Measurements from ENCODE around the gene GPRIN3. TPM values are rescaled to one million over a fixed set of nuclear protein-coding genes. Genes with fewer than 3 reads are reported as not detected.
A peak's percentile ranks its signal among the peaks of the same experiment; 100 is the strongest.

Gene GPRIN3
- total and polyA plus RNA-seq, 10 of the 15 experiments (the other 5 are each of a cell fraction or from before 2014, with no cell fraction given), result under 0.01 to 0.05 (median 0.01) TPM; not detected in 6

- ChIA-PET POLR2A (no interaction called here), SMC1A (ENCODE audit: uncharacterized antibody, unreplicated experiment) (interaction anchor here (1.2 to 1.4 kb wide), 2 partner anchors 11 kb away, joined by 3 to 4 read pairs; no protein-coding TSS in a partner anchor), CTCF (no interaction called here), RAD21 (ENCODE audit: unreplicated experiment) (no interaction called here)
- H3K27me3 ChIP-seq (replicated peaks in 1 of 2; ENCODE audit: control insufficient read depth in 2 of 2, insufficient read depth in 2 of 2, low read length in 1 of 2), result no peaks in the 10 kb centered on the region; a peak in 1 of 4 replicates
- ATAC-seq (0 out of 3 replicates have a peak, but pooled peaks have one; percentile 11), DNase-seq (ENCODE audit: low read depth, low spot score) (no peak), FAIRE-seq (no peak)
- BruUV-seq (replicated peaks), result no TSS peak
- H4K20me1 ChIP-seq (ENCODE audit: control insufficient read depth, insufficient read depth), result no peaks in the 10 kb centered on the region
- H3K36me3 ChIP-seq (ENCODE audit: control insufficient read depth in 2 of 2, insufficient read depth in 2 of 2, low read length in 1 of 2), result no peaks in the 10 kb centered on the region
- H3K4me1 ChIP-seq (ENCODE audit: control insufficient read depth, insufficient read depth, low read length), result peaks cover 8% of the 10 kb centered on the region; the same call in 1 of the 2 replicates
- WGBS (ENCODE audit: insufficient coverage, insufficient replicate concordance, low lambda C conversion rate, missing lambda C conversion rate), result 30% methylated on average over 6 of the region's 6 CpGs
- H3K27ac ChIP-seq (ENCODE audit: control insufficient read depth, insufficient read depth), result no peak overlapping the region
- no peaks in the 10 kb centered on the region for H3K79me2 ChIP-seq (ENCODE audit: control insufficient read depth, insufficient read depth, low read length)
- in situ Hi-C loops (cut with MboI) (no loop called here), intact Hi-C loops (cut with micrococcal nuclease; ENCODE audit: unreplicated experiment) (no loop called here)
- no peaks in the 10 kb centered on the region; the same call in 2 of the 3 replicates for H3K9me3 ChIP-seq (replicated peaks; ENCODE audit: control insufficient read depth, insufficient read depth, low read length)
- H3K4me3 ChIP-seq, result no peak overlapping the region
- no peak overlapping the region for H3K9ac ChIP-seq (ENCODE audit: control insufficient read depth, insufficient read depth, low read length)
- no peak overlapping the region for H2AFZ ChIP-seq (ENCODE audit: control insufficient read depth, low read depth, low read length)
- no peak overlapping the region for H3K4me2 ChIP-seq (ENCODE audit: control insufficient read depth, insufficient read depth)
- TF ChIP-seq MLLT1 (IDR thresholded peaks at IDR 0.05) (no peak), PKNOX1 (IDR thresholded peaks at IDR 0.05) (0 out of 2 replicates have a peak, but pooled peaks have one; percentile 19), PML (IDR thresholded peaks at IDR 0.05; ENCODE audit: low read length) (no peak), JUND (IDR thresholded peaks at IDR 0.05; ENCODE audit: low read depth, low read length) (no peak), NR2C1 (IDR thresholded peaks at IDR 0.05) (no peak), ZNF687 (IDR thresholded peaks at IDR 0.05) (no peak), PAX5 (IDR thresholded peaks at IDR 0.05; ENCODE audit: borderline replicate concordance, low read depth, low read length) (no peak), RAD51 (IDR thresholded peaks at IDR 0.05) (peak; percentile 84), TARDBP (IDR thresholded peaks at IDR 0.05; ENCODE audit: borderline replicate concordance) (no peak), EED (IDR thresholded peaks at IDR 0.05; ENCODE audit: low read depth) (no peak), MEF2B (IDR thresholded peaks at IDR 0.05; ENCODE audit: partially characterized antibody, poor library complexity, severe bottlenecking) (peak; percentile 73), BMI1 (IDR thresholded peaks at IDR 0.05; ENCODE audit: borderline replicate concordance) (no peak), EZH2 (IDR thresholded peaks at IDR 0.05; ENCODE audit: borderline replicate concordance, control insufficient read depth, low read depth, low read length) (no peak)
Measured at GRCh38 chr4:89290727-89291516, 16.7 kb downstream of the GPRIN3 start.
